SH-SY5Y (cell line): ENCODE results near the gene OPALIN.

ENCODE experiments used
- GATA2 ChIP-seq: IDR thresholded peaks from 2 replicates; pipeline ENCODE4 v1.6.1; 2011; ENCODE audit warnings: mild to moderate bottlenecking, low read depth, low read length
- GATA3 ChIP-seq: IDR thresholded peaks from 2 replicates; pipeline ENCODE4 v1.6.1; 2011; ENCODE audit warnings: low read depth, mild to moderate bottlenecking, low read length, moderate library complexity

GRCh38 chr10:96389785-96390184 is 31.0 kb upstream of the OPALIN start:
- TF ChIP-seq GATA2 = no peak
- no peak for TF ChIP-seq GATA3
